ENCODE results near the gene MACO1. TPM values are rescaled to one million over a fixed set of nuclear protein-coding genes. Genes with fewer than 3 reads are reported as not detected.
A peak's percentile ranks its signal among the peaks of the same experiment; 100 is the strongest.

MACO1 gene
- total and polyA plus RNA-seq, 10 of the 15 experiments (the other 5 are each of a cell fraction or from before 2014, with no cell fraction given) = 3.2 to 19.8 (median 10.3) TPM

- intact Hi-C loops (cut with micrococcal nuclease; ENCODE audit: unreplicated experiment) (no loop called here), in situ Hi-C loops (cut with MboI) (no loop called here)
- H3K79me2 ChIP-seq (ENCODE audit: control insufficient read depth, insufficient read depth, low read length) = peaks cover 7% of the 10 kb centered on the region
- no peak overlapping the region for H3K4me3 ChIP-seq
- H3K4me1 ChIP-seq (ENCODE audit: control insufficient read depth, insufficient read depth, low read length) = peaks cover 29% of the 10 kb centered on the region
- 96% methylated on average over 2 of the region's 2 CpGs for WGBS (ENCODE audit: insufficient coverage, insufficient replicate concordance, low lambda C conversion rate, missing lambda C conversion rate)
- SMC1A ChIA-PET (ENCODE audit: uncharacterized antibody, unreplicated experiment) = interaction anchor here (3.8 to 6.3 kb wide), 3 partner anchors 12 to 31 kb away, joined by 37 to 52 read pairs (median 45); no protein-coding TSS in a partner anchor
- RAD21 ChIA-PET (ENCODE audit: unreplicated experiment) = interaction anchor here (7.6 kb wide), 1 partner anchor 12 kb away, joined by 67 read pairs; the partner anchor contains the start of gene MACO1
- peaks cover 0 to 4% of the 10 kb centered on the region in 2 experiments; a peak in 2 of 4 replicates for H3K36me3 ChIP-seq (ENCODE audit: control insufficient read depth in 2 of 2, insufficient read depth in 2 of 2, low read length in 1 of 2)
- no peak overlapping the region; the same call in 1 of the 2 replicates for H3K27ac ChIP-seq (ENCODE audit: control insufficient read depth, insufficient read depth)
- DNase-seq (ENCODE audit: low read depth, low spot score) (no peak), ATAC-seq (no peak), FAIRE-seq (no peak)
- TF ChIP-seq MTA2 (IDR thresholded peaks at IDR 0.05; ENCODE audit: low read depth) = 0 out of 2 replicates have a peak, but pooled peaks have one; percentile 19
- TF ChIP-seq, protein P1, sequence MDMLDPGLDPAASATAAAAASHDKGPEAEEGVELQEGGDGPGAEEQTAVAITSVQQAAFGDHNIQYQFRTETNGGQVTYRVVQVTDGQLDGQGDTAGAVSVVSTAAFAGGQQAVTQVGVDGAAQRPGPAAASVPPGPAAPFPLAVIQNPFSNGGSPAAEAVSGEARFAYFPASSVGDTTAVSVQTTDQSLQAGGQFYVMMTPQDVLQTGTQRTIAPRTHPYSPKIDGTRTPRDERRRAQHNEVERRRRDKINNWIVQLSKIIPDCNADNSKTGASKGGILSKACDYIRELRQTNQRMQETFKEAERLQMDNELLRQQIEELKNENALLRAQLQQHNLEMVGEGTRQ (IDR thresholded peaks at IDR 0.05; ENCODE audit: borderline replicate concordance, low read depth, low read length) = no peak
- POLR2A ChIA-PET = interaction anchor here (0.6 to 2.5 kb wide), 4 partner anchors 11 to 35 kb away, joined by 3 to 14 read pairs (median 4); no protein-coding TSS in a partner anchor
- H3K27me3 ChIP-seq (replicated peaks in 1 of 2; ENCODE audit: control insufficient read depth in 2 of 2, insufficient read depth in 2 of 2, low read length in 1 of 2) = no peaks in the 10 kb centered on the region
- no peaks in the 10 kb centered on the region for H4K20me1 ChIP-seq (ENCODE audit: control insufficient read depth, insufficient read depth)
- H2AFZ ChIP-seq (ENCODE audit: control insufficient read depth, low read depth, low read length) = no peak overlapping the region
- CTCF ChIA-PET = interaction anchor here (1.1 to 5.7 kb wide), 3 partner anchors 22 to 75 kb away, joined by 3 to 36 read pairs (median 5); no protein-coding TSS in a partner anchor
- H3K9ac ChIP-seq (ENCODE audit: control insufficient read depth, insufficient read depth, low read length) = no peak overlapping the region
- BruUV-seq (replicated peaks) = no TSS peak
- H3K9me3 ChIP-seq (replicated peaks; ENCODE audit: control insufficient read depth, insufficient read depth, low read length) = no peaks in the 10 kb centered on the region; the same call in 2 of the 3 replicates
- H3K4me2 ChIP-seq (ENCODE audit: control insufficient read depth, insufficient read depth) = no peak overlapping the region
Observed at GRCh38 chr1:25445993-25446538, 15.4 kb downstream of the MACO1 start.

GRCh38 chr1:25447547-25447946, 16.9 kb downstream of the MACO1 start:
- ChIA-PET RAD21 (ENCODE audit: unreplicated experiment) (interaction anchor here (1.0 to 7.6 kb wide), 5 partner anchors 14 to 29 kb away, joined by 4 to 67 read pairs (median 5); partner anchors contain the start of gene MACO1), POLR2A (interaction anchor here (0.7 to 4.8 kb wide), 9 partner anchors 11 to 73 kb away, joined by 3 to 54 read pairs (median 3); no protein-coding TSS in a partner anchor), CTCF (interaction anchor here (0.7 to 5.7 kb wide), 5 partner anchors 12 to 73 kb away, joined by 3 to 37 read pairs (median 4); no protein-coding TSS in a partner anchor), SMC1A (ENCODE audit: uncharacterized antibody, unreplicated experiment) (interaction anchor here (0.7 to 6.3 kb wide), 9 partner anchors 9 to 228 kb away, joined by 3 to 52 read pairs (median 5); no protein-coding TSS in a partner anchor)
- H3K4me3 ChIP-seq = no peak overlapping the region
- H3K4me2 ChIP-seq (ENCODE audit: control insufficient read depth, insufficient read depth) = peak overlapping the region; percentile 31
- H3K79me2 ChIP-seq (ENCODE audit: control insufficient read depth, insufficient read depth, low read length) = peaks cover 7% of the 10 kb centered on the region
- H3K27me3 ChIP-seq (replicated peaks in 1 of 2; ENCODE audit: control insufficient read depth in 2 of 2, insufficient read depth in 2 of 2, low read length in 1 of 2) = no peaks in the 10 kb centered on the region
- peaks cover 0 to 4% of the 10 kb centered on the region in 2 experiments; a peak in 2 of 4 replicates for H3K36me3 ChIP-seq (ENCODE audit: control insufficient read depth in 2 of 2, insufficient read depth in 2 of 2, low read length in 1 of 2)
- H2AFZ ChIP-seq (ENCODE audit: control insufficient read depth, low read depth, low read length) = no peak overlapping the region; the same call in 1 of the 2 replicates
- H4K20me1 ChIP-seq (ENCODE audit: control insufficient read depth, insufficient read depth) = no peaks in the 10 kb centered on the region
- peaks cover 37% of the 10 kb centered on the region for H3K4me1 ChIP-seq (ENCODE audit: control insufficient read depth, insufficient read depth, low read length)
- FAIRE-seq (peak; percentile 89), DNase-seq (ENCODE audit: low read depth, low spot score) (peak; percentile 79), ATAC-seq (peak; percentile 94)
- in situ Hi-C loops (cut with MboI) = no loop called here
- no peak overlapping the region; the same call in 1 of the 2 replicates for H3K9ac ChIP-seq (ENCODE audit: control insufficient read depth, insufficient read depth, low read length)
- no peaks in the 10 kb centered on the region; the same call in 2 of the 3 replicates for H3K9me3 ChIP-seq (replicated peaks; ENCODE audit: control insufficient read depth, insufficient read depth, low read length)
- peak overlapping the region; percentile 62; the same call in 1 of the 2 replicates for H3K27ac ChIP-seq (ENCODE audit: control insufficient read depth, insufficient read depth)
- intact Hi-C loops (cut with micrococcal nuclease; ENCODE audit: unreplicated experiment) = no loop called here
- no TSS peak for BruUV-seq (replicated peaks)
- peak; percentile 89 for TF ChIP-seq BCL11A (IDR thresholded peaks at IDR 0.05; ENCODE audit: low read depth, low read length)
- peak; percentile 99 for TF ChIP-seq RELB (IDR thresholded peaks at IDR 0.05; ENCODE audit: low read depth)
- TF ChIP-seq, protein P2, sequence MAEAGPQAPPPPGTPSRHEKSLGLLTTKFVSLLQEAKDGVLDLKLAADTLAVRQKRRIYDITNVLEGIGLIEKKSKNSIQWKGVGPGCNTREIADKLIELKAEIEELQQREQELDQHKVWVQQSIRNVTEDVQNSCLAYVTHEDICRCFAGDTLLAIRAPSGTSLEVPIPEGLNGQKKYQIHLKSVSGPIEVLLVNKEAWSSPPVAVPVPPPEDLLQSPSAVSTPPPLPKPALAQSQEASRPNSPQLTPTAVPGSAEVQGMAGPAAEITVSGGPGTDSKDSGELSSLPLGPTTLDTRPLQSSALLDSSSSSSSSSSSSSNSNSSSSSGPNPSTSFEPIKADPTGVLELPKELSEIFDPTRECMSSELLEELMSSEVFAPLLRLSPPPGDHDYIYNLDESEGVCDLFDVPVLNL (IDR thresholded peaks at IDR 0.05; ENCODE audit: low read depth, low read length) = no peak
- peak; percentile 73 for TF ChIP-seq RAD51 (IDR thresholded peaks at IDR 0.05)
- TF ChIP-seq MEF2B (IDR thresholded peaks at IDR 0.05; ENCODE audit: partially characterized antibody, poor library complexity, severe bottlenecking) = peak; percentile 85
- TF ChIP-seq NFYB (IDR thresholded peaks at IDR 0.05; ENCODE audit: insufficient read depth, low read depth, low read length) = no peak
- TF ChIP-seq DPF2 (IDR thresholded peaks at IDR 0.05) = peak; percentile 93
- no peak for TF ChIP-seq KLF5 (IDR thresholded peaks at IDR 0.05; ENCODE audit: partially characterized antibody)
- no peak for TF ChIP-seq NR2C2 (IDR thresholded peaks at IDR 0.05; ENCODE audit: borderline replicate concordance, control insufficient read depth, insufficient read length, low read depth)
